BJ (cell line): ENCODE measurements around the gene WWOX. TPM values are rescaled to one million over a fixed set of nuclear protein-coding genes. Genes with fewer than 3 reads are reported as not detected.

Experiments used
- CTCF ChIA-PET: fragments of 350-600 bp; formaldehyde crosslinking; extraction: SDS; loops from one replicate; lab custom pipeline; 2021; ENCODE audit warnings: antibody characterized with exemption, inconsistent platforms; lab: Yijun Ruan, JAX
- POLR2A ChIA-PET: fragments of 300-600 bp; sonication (Branson Sonifier 250); formaldehyde crosslinking; extraction: SDS; loops from one replicate; lab custom pipeline; 2021; ENCODE audit warnings: antibody characterized with exemption; lab: Charles Lee
- DNase-seq: peaks from one replicate; pipeline ENCODE4 v3.0.0-alpha.2; 2011; ENCODE audit warnings: low read depth
- H3K27me3 ChIP-seq: 2 replicates; pipeline ENCODE4 v1.6.0; 2011; ENCODE audit warnings: low read length; ENCODE audit not compliant: control insufficient read depth, insufficient read depth
- H3K36me3 ChIP-seq: 2 replicates; pipeline ENCODE4 v1.5.1; 2011; ENCODE audit warnings: low read length; ENCODE audit not compliant: control insufficient read depth, insufficient read depth
- H3K4me3 ChIP-seq: 2 replicates; pipeline ENCODE4 v1.5.1; 2011; ENCODE audit warnings: low read depth, mild to moderate bottlenecking, control low read depth, low read length
- CTCF ChIP-seq: IDR thresholded peaks from 2 replicates; pipeline ENCODE4 v1.5.1; 2011; ENCODE audit warnings: low read depth, mild to moderate bottlenecking, control low read depth, inconsistent platforms, low read length, moderate library complexity; ENCODE audit not compliant: insufficient read depth
- polyA plus RNA-seq: library from polyadenylated mRNA; depleted of rRNA; stranded (reverse); fragments of >200 nt; gene quantifications from 2 replicates; pipeline ENCODE4 v1.2.3, GENCODE V29; 2011

WWOX gene
- polyA plus RNA-seq, 1 experiment = 3.1 TPM

- no peaks in the 10 kb centered on the region for H3K27me3 ChIP-seq
- ChIA-PET CTCF (no interaction called here), POLR2A (no interaction called here)
- no peak for DNase-seq
- no peak overlapping the region for H3K4me3 ChIP-seq
- no peak for TF ChIP-seq CTCF
- no peaks in the 10 kb centered on the region for H3K36me3 ChIP-seq
Observed at GRCh38 chr16:78995441-78995840, 896.0 kb downstream of the WWOX start.

- CTCF ChIA-PET = no interaction called here
- no peak overlapping the region for H3K4me3 ChIP-seq
- TF ChIP-seq CTCF = no peak
- no peaks in the 10 kb centered on the region for H3K27me3 ChIP-seq
- H3K36me3 ChIP-seq = no peaks in the 10 kb centered on the region
- DNase-seq = no peak
- POLR2A ChIA-PET = no interaction called here
Observed at GRCh38 chr16:78996790-78997189, 897.3 kb downstream of the WWOX start.

- TF ChIP-seq CTCF = no peak
- H3K4me3 ChIP-seq = no peak overlapping the region
- CTCF ChIA-PET = interaction anchor here (0.6 kb wide), 1 partner anchor 508 kb away, joined by 3 read pairs; no protein-coding TSS in a partner anchor
- DNase-seq = no peak
- POLR2A ChIA-PET = no interaction called here
- H3K36me3 ChIP-seq = no peaks in the 10 kb centered on the region
- H3K27me3 ChIP-seq = no peaks in the 10 kb centered on the region
Observed at GRCh38 chr16:78998879-78999278, 899.4 kb downstream of the WWOX start.

GRCh38 chr16:79001156-79001967 is 901.9 kb downstream of the WWOX start:
- CTCF ChIA-PET = interaction anchor here (0.5 kb wide), 1 partner anchor 519 kb away, joined by 4 read pairs; no protein-coding TSS in a partner anchor
- Histone ChIP-seq H3K27me3 (no peaks in the 10 kb centered on the region), H3K4me3 (no peak overlapping the region), H3K36me3 (no peaks in the 10 kb centered on the region)
- no peak for TF ChIP-seq CTCF
- no peak for DNase-seq
- POLR2A ChIA-PET = no interaction called here

GRCh38 chr16:79003026-79003609 is 903.7 kb downstream of the WWOX start:
- Histone ChIP-seq H3K27me3 (no peaks in the 10 kb centered on the region), H3K36me3 (no peaks in the 10 kb centered on the region), H3K4me3 (no peak overlapping the region)
- no peak for DNase-seq
- TF ChIP-seq CTCF = no peak
- ChIA-PET POLR2A (no interaction called here), CTCF (no interaction called here)
